Right lobe of liver (tissue), 6 donors: ENCODE results near the gene ERN1. TPM values are rescaled to one million over a fixed set of nuclear protein-coding genes. Genes with fewer than 3 reads are reported as not detected.

Experiments used
- ATAC-seq, 4 donors: fragments of 200-7000 bp; cut with Tn5 transposase; one replicate each; pipeline ENCODE4 v1.9.1; 2020; ENCODE audit warnings: mild to moderate bottlenecking in 4 of 4, moderate library complexity in 4 of 4
- DNase-seq, 3 donors: peaks; one replicate each; pipeline ENCODE4 v3.0.0-alpha.2; 2020
- H3K27ac ChIP-seq, 3 donors: fragments of 200-600 bp; one replicate each; pipeline ENCODE4 v1.8.0; 2022
- H3K27me3 ChIP-seq, 2 donors: fragments of 200-600 bp; one replicate each; pipeline ENCODE4 v1.8.0; 2022
- H3K36me3 ChIP-seq, 4 donors: fragments of 200-600 bp; sonication (generic) in 1 of 4; one replicate each; pipeline versions ENCODE4 v1.5.1 to v1.8.0; 2017 to 2022; ENCODE audit warnings: control low read depth in 1 of 4
- H3K4me1 ChIP-seq, 4 donors: fragments of 200-600 bp; sonication (generic) in 1 of 4; one replicate each; pipeline versions ENCODE4 v1.5.1 to v1.8.0; 2017 to 2022; ENCODE audit warnings: control low read depth in 1 of 4
- H3K4me3 ChIP-seq, 3 donors: fragments of 200-600 bp; one replicate each; pipeline ENCODE4 v1.8.0; 2022
- H3K9me3 ChIP-seq, 4 donors: fragments of 200-600 bp; sonication (generic) in 1 of 4; one replicate each; pipeline versions ENCODE4 v1.5.1 to v1.8.0; 2017 to 2022; ENCODE audit warnings: control low read depth in 1 of 4
- POLR2A ChIP-seq: fragments of 450-650 bp; IDR thresholded peaks from one replicate; pipeline ENCODE4 v1.6.1; 2017; ENCODE audit warnings: antibody characterized with exemption, mild to moderate bottlenecking
- WGBS: methylation state at CpG from one replicate; pipeline ENCODE4 v1.1.6; 2018; ENCODE audit warnings: low coverage, low lambda C conversion rate; ENCODE audit not compliant: insufficient coverage; ENCODE audit errors: missing lambda C conversion rate; 5-methylcytosine and 5-hydroxymethylcytosine counted together
- intact Hi-C, 2 donors: fragments of 100-400 bp; cut with DNase I; formaldehyde crosslinking; loops; one replicate each; pipeline versions ENCODE4 v1.11.2 to v1.14.1; 2022
- total RNA-seq, 6 experiments: library from RNA; depleted of rRNA in 2 of 6; stranded (reverse); fragments of >200 nt in 2 of 6; fragmentation: NEBNext Ultra II Directional in 3 of 6; extraction: Animal tissue kit (Norgen Biotek cat#: 25700) in 3 of 6; gene quantifications; one replicate each; pipeline versions ENCODE4 v1.1.0 to v1.2.4, GENCODE V29; 2016 to 2023
- TF ChIP-seq, protein P1 (sequence below), 4 donors: fragments of 200-600 bp in 3 of 4; fragments of 450-650 bp in 1 of 4; IDR thresholded peaks; one replicate each; pipeline versions ENCODE4 v1.5.1 to v1.8.0; 2016 to 2022; ENCODE audit warnings: antibody characterized with exemption in 4 of 4, mild to moderate bottlenecking in 2 of 4
- donor health status: DM: no; HTN: yes; CAD: no.
- donor health status: DM: no; HTN: no; CAD: no.
- donor health status: DM: no; HTN: no; CAD: no.
- donor health status: DM: no; HTN: yes; CAD: no.
- donor health status: DM: no; HTN: yes; CAD: no.

Gene ERN1
- total RNA-seq, 6 experiments from 2014 or later: 22.7 to 47.6 (median 28.7) TPM

DNA sequence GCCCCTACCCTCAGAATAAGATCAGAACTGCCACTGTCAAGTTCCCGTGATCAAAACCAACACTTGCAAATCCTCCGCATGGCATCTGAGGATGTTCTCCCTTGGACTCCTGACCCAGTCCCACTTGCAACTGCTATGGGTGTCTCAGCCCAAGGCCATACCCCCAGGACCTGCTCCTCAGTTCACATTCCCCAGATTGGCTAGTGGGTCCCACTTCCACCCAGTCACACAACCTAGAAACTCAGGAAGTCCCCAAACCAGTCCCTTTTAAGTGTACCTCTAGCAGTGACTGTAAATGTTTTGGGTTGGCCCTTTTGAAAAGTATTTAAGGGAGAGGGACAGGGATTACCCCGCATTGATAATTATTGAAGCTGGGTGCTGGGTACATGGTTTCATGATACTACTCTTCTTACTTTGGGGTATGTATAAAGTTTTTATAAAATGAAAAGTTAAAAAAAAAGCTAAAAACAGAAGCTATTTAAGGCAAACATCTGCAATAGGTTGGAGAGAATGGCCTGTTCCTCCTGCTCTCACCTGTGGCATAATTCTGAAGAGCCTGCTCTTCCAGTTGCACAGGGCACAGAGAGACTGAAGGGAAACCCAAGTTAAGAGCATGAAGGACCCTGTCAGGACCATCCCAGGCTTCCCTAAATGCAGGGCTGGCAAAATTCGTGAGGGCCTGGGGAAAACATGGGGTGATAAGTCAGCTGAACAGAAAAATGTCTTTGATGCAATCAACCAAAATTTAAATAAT is 42.5 kb downstream of the ERN1 start:
- no peaks in the 10 kb centered on the region for H3K9me3 ChIP-seq
- ATAC-seq: no peak
- H3K27me3 ChIP-seq: no peaks in the 10 kb centered on the region
- DNase-seq: no peak
- peak overlapping the region in 1 of 3 donors; percentile 14 for H3K27ac ChIP-seq
- H3K4me1 ChIP-seq: peaks cover 0 to 62% (median 22%) of the 10 kb centered on the region in 4 donors
- 66% methylated on average over 3 of the region's 4 CpGs for WGBS
- intact Hi-C loops: no loop called here
- no peak for TF ChIP-seq POLR2A
- TF ChIP-seq, protein P1, sequence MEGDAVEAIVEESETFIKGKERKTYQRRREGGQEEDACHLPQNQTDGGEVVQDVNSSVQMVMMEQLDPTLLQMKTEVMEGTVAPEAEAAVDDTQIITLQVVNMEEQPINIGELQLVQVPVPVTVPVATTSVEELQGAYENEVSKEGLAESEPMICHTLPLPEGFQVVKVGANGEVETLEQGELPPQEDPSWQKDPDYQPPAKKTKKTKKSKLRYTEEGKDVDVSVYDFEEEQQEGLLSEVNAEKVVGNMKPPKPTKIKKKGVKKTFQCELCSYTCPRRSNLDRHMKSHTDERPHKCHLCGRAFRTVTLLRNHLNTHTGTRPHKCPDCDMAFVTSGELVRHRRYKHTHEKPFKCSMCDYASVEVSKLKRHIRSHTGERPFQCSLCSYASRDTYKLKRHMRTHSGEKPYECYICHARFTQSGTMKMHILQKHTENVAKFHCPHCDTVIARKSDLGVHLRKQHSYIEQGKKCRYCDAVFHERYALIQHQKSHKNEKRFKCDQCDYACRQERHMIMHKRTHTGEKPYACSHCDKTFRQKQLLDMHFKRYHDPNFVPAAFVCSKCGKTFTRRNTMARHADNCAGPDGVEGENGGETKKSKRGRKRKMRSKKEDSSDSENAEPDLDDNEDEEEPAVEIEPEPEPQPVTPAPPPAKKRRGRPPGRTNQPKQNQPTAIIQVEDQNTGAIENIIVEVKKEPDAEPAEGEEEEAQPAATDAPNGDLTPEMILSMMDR (IDR thresholded peaks at IDR 0.05): no peak
- H3K36me3 ChIP-seq: no peaks in the 10 kb centered on the region
- H3K4me3 ChIP-seq: no peak overlapping the region

DNA sequence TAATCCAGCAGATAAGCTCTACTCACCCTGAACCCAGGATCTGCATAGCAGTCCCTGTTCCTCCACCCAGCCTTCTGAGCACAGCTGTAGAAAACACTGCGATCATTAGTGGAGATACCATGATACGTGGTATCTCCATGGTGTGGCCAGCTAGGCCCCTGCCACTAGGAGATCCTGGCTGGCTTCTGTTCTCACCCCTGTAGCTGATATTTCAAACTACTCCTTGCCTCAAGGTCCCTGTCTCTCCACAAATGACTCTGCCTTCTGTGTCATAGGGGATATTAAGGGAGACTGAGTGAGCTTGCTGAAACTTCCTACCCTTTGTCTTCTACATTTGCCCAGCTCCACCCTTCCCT is 44.3 kb downstream of the ERN1 start:
- intact Hi-C loops: no loop called here
- DNase-seq: no peak
- Histone ChIP-seq H3K27ac (peak overlapping the region; percentile 49 to 84 (median 80)), H3K4me3 (no peak overlapping the region), H3K36me3 (no peaks in the 10 kb centered on the region), H3K27me3 (no peaks in the 10 kb centered on the region), H3K4me1 (peaks cover 0 to 71% (median 29%) of the 10 kb centered on the region in 4 donors), H3K9me3 (no peaks in the 10 kb centered on the region)
- ATAC-seq: no peak
- 72% methylated on average over 2 of the region's 2 CpGs for WGBS
- TF ChIP-seq POLR2A: no peak
- TF ChIP-seq, protein P1 (IDR thresholded peaks at IDR 0.05): no peak

DNA sequence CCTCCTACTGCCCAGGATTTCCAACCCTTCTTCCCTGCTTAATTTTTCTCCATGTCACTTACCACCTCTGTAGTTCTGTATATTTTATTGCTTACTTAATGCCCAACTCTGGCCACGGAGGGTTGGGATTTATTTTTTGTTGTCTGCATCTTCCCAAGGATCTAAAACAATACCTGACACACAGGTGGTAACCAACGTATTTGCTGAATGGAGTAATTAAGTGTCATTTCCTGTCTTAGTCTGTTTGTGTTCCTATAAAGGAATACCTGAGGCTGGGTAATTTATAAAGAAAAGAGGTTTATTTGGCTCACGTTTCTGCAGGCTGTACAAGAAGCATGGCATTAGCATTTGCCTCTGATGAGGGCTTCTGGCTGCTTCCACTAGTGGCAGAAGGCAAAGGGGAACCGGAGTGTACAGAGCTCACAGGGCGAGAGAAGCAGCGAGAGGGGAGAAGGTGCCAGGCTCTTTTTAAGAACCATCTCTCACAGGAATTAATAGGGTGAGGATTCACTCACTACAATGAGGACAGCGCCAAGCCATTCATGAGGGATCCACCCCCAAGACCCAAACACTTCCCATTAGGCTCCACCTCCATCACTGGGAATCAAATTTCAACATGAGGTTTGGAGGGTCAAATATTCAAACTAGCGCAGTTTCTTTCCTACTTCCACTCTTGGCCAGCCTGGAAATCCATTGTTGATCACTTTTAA is 44.8 kb downstream of the ERN1 start:
- ATAC-seq (peak; percentile 3 to 47 (median 34)), DNase-seq (no peak)
- WGBS: 73% methylated on average over 6 of the region's 8 CpGs
- intact Hi-C loops: no loop called here
- peak; percentile 32 for TF ChIP-seq POLR2A
- TF ChIP-seq, protein P1 (IDR thresholded peaks at IDR 0.05): no peak
- H3K27me3 ChIP-seq: no peaks in the 10 kb centered on the region
- H3K9me3 ChIP-seq: no peaks in the 10 kb centered on the region
- peaks cover 0 to 74% (median 30%) of the 10 kb centered on the region in 4 donors for H3K4me1 ChIP-seq
- no peak overlapping the region for H3K4me3 ChIP-seq
- peak overlapping the region; percentile 62 to 84 (median 80) for H3K27ac ChIP-seq
- no peaks in the 10 kb centered on the region for H3K36me3 ChIP-seq

DNA sequence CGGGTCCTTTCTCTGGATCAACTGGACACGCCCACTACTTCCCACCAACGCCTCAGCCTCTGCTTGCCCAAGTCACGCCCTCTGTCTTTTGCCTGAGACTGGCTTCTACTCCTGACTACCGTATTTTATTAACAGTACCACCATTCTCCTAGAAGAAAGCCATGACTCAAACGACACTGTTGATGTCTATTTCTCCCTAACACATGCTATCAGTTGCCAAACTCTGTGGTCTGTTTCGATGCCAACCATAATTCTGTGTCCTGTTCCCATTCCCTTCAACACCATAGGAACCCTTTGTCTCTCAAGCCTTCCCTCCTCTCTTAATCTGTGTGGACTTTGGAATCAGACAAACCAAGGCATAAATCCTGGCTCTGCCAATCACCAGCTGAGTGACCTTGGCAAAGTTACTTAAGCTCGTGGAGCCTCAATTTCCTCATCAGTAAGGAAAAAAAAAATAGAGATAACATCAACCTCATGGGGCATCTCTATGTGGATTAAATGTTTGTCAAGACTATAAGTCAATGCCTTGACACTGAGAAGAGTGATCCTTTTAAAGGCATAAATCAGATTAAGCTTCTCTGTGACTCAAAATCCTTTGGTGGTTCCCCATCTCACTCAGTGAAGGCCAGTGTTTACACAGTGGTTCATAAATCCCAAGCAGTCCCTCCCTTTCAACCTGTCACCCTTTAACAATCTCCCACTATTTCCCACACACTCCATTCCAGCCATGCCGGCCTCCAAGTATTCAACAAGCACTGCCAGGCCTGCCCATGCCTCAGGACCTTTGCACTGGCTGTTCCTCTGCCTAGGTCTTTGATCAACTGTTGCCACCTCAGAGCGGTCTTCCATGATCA is 45.6 kb downstream of the ERN1 start:
- Histone ChIP-seq H3K27ac (peak overlapping the region; percentile 62 to 84 (median 80)), H3K4me1 (peaks cover 0 to 74% (median 30%) of the 10 kb centered on the region in 4 donors), H3K4me3 (no peak overlapping the region), H3K27me3 (no peaks in the 10 kb centered on the region), H3K9me3 (no peaks in the 10 kb centered on the region), H3K36me3 (peaks cover 0 to 1% (median 0%) of the 10 kb centered on the region in 4 donors)
- intact Hi-C loops: no loop called here
- TF ChIP-seq POLR2A: no peak
- TF ChIP-seq, protein P1 (IDR thresholded peaks at IDR 0.05): no peak
- 51% methylated on average over 10 of the region's 10 CpGs for WGBS
- no peak for DNase-seq
- ATAC-seq: peak in 1 of 4 donors; percentile 6
